Measurements from ENCODE around the gene MROH2B. TPM values are rescaled to one million over a fixed set of nuclear protein-coding genes. Genes with fewer than 3 reads are reported as not detected.

Gene MROH2B
- not detected in 2 replicates for total RNA-seq

DNA sequence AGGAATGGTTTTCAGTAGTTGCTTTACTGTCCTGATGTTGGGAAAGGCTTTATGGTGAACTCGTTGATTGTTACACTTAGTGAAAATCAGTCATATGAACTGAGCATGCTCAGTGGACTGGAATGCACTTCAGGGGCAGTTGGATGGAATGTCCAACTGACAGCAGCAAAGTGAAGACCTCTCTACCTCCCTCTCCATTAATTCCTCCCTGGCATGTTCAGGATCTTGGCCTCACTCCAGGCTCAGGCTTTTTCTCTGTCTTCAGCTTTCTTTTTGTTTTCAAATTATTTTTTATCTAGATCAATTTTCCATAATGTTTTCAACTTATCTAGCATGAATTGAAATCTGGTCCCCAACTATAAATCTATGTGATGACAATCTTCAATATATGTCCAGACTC is at the start of gene MROH2B:
Gene MROH2B (minus strand): TSS at position 101 of the 400 bp plus-strand sequence. CDS start 490 bp downstream, outside the sequence.
- no peak for DNase-seq (ENCODE audit: low read depth)
- TF ChIP-seq, protein P1, sequence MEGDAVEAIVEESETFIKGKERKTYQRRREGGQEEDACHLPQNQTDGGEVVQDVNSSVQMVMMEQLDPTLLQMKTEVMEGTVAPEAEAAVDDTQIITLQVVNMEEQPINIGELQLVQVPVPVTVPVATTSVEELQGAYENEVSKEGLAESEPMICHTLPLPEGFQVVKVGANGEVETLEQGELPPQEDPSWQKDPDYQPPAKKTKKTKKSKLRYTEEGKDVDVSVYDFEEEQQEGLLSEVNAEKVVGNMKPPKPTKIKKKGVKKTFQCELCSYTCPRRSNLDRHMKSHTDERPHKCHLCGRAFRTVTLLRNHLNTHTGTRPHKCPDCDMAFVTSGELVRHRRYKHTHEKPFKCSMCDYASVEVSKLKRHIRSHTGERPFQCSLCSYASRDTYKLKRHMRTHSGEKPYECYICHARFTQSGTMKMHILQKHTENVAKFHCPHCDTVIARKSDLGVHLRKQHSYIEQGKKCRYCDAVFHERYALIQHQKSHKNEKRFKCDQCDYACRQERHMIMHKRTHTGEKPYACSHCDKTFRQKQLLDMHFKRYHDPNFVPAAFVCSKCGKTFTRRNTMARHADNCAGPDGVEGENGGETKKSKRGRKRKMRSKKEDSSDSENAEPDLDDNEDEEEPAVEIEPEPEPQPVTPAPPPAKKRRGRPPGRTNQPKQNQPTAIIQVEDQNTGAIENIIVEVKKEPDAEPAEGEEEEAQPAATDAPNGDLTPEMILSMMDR (conservative IDR thresholded peaks at IDR 0.05; ENCODE audit: low read depth, low read length), result no peak
- H3K4me3 ChIP-seq (ENCODE audit: low read depth, low read length), result no peak within 1 kb of the TSS

DNA sequence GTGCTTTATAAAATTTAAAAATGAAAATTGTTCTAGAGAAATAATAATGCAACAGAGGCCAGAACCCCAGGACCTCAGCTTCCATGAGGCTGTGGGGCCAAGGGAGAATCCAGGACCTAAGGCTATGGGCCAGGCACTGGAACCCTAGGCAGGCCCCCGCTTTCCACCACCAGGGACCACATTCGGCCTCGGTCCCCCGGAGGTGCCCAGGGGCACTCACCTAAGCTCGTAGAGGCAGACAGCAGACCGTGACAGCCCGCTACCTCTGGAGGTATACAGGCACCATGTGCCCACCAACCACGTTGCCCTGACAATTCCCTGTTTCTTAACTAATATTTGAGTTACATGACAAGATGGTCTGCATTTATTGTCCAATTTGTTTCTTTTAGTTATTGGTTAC is 49.5 kb upstream of the MROH2B start:
- no peak overlapping the region for H3K4me3 ChIP-seq (ENCODE audit: low read depth, low read length)
- no peak for DNase-seq (ENCODE audit: low read depth)
- TF ChIP-seq, protein P1 (conservative IDR thresholded peaks at IDR 0.05; ENCODE audit: low read depth, low read length), result no peak

DNA sequence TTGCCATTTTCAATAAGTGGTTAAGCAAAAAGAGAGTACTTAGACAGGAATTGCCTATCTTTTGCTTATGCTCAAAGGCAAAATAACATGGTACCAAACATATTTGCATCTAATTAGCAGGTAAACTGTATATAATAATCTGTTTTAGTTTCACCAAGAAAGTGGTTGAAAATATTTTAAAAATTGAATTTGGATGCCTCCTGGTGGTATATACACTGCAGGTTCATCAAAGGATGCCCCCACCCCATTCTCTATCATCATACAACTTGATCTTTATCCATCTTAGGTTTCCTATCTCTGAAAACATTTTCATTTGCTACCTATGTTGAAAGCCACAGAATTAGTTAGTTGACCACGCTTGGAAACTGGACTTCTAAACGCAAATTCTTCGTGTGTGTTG is 47.0 kb upstream of the MROH2B start:
- no peak for DNase-seq (ENCODE audit: low read depth)
- TF ChIP-seq, protein P1 (conservative IDR thresholded peaks at IDR 0.05; ENCODE audit: low read depth, low read length), result peak; percentile 12
- H3K4me3 ChIP-seq (ENCODE audit: low read depth, low read length), result no peak overlapping the region

DNA sequence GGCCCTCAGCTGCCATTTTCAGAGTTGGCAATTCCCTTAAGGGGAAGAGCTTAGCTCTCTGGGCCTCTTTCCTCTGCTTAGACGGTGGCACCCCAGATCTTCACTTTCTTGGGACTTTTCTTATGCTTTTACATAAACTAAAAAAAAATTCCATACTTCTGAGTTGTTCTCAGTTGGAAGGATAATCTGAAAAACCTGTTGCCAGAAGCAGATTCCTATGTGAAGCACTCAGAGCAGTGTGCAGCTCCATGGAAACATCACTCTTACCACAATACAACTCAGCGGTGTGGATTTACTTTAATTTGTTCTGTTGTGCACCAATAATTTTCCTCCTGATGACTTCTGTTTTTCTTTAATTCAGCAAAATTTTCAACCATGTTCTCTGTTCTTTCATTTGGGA is 44.1 kb upstream of the MROH2B start:
- TF ChIP-seq, protein P1 (conservative IDR thresholded peaks at IDR 0.05; ENCODE audit: low read depth, low read length), result no peak
- DNase-seq (ENCODE audit: low read depth), result no peak
- no peak overlapping the region for H3K4me3 ChIP-seq (ENCODE audit: low read depth, low read length)

DNA sequence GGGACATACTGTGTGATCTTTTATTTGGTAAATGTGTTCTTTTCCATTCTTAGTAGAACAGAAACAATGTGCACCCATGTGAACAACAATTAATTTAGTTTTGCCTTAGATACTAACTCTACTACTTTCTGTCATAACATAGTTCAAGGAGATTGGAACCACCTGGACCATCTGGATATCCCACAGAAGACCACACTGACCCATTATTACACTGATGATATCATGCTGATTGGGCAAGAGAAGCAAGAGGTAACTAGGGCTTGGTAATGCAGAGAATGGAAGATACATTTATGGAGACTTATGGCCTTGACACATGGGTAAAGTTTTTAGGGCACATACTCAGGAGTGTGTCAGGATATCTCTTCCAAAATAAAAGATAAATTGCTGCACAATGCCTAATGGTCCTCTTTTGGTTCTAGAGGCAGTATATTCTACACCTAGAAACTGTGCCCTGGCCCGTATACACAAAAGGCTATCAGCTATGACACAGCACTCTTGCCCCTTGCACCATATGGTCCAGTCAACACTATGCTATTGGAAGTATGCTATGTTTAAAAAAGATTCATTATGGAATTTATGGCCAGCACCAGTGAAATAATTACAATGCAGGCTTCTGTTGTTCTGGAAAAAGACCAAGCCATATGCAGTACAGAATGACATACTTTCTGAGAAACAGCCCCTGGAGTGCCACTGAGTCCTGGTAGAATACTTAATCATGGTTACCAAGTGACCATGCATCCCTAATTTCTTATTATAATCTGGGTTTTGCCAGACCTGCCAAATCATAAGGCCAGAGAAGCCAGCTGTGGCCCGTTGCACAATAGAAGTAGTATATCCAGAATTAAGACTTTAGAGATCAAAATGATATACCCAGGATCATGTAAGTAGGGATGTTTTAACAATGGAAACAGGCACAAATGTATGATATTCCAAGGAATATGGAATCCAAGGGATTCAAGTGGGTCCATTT is 41.6 kb upstream of the MROH2B start:
- TF ChIP-seq, protein P1 (conservative IDR thresholded peaks at IDR 0.05; ENCODE audit: low read depth, low read length), result no peak
- no peak overlapping the region for H3K4me3 ChIP-seq (ENCODE audit: low read depth, low read length)
- DNase-seq (ENCODE audit: low read depth), result no peak

DNA sequence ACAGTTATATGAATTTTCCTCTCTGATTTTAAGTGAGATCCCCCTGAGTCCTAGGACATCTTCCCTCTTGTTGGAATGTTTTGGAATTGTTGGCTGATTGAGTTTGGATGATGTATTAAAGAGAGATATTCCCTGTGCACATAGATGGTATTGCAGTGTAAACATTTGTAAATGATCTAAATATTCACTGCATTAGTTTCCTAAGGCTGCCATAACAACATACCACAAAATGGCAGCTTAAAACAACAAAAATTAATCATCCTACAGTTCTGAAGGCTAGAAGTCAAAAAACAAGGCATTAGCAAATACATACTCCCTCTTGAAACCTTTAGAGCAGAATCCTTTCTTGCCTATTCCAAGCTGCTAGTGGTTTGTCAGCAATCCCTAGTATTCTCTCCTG is 38.0 kb upstream of the MROH2B start:
- H3K4me3 ChIP-seq (ENCODE audit: low read depth, low read length), result no peak overlapping the region
- DNase-seq (ENCODE audit: low read depth), result no peak
- TF ChIP-seq, protein P1 (conservative IDR thresholded peaks at IDR 0.05; ENCODE audit: low read depth, low read length), result no peak
